OCI-LY1 (cell line): ENCODE data around the gene TNFRSF6B.

Experiments used
- H2AFZ ChIP-seq: fragments of 200-600 bp; sonication (generic), shearing (Covaris generic); 2 replicates; pipeline ENCODE4 v1.6.0; 2014; ENCODE audit warnings: antibody characterized with exemption, mild to moderate bottlenecking, low read length
- H3F3A ChIP-seq: fragments of 200-600 bp; sonication (generic), shearing (Covaris generic); 2 replicates; pipeline ENCODE4 v1.6.0; 2014; ENCODE audit warnings: mild to moderate bottlenecking, antibody characterized with exemption, low read length, moderate library complexity; ENCODE audit not compliant: insufficient read depth
- H3K27ac ChIP-seq: fragments of 200-600 bp; sonication (generic); 2 replicates; pipeline ENCODE4 v1.5.1; 2014; ENCODE audit warnings: low read length, mixed run types, mild to moderate bottlenecking, low read depth; ENCODE audit not compliant: poor library complexity, severe bottlenecking
- H3K27me3 ChIP-seq: fragments of 200-600 bp; sonication (generic); 2 replicates; pipeline ENCODE4 v1.6.0; 2014; ENCODE audit warnings: antibody characterized with exemption, mild to moderate bottlenecking, low read length, moderate library complexity; ENCODE audit not compliant: insufficient read depth
- H3K36me3 ChIP-seq: fragments of 200-600 bp; sonication (generic); 2 replicates; pipeline ENCODE4 v1.6.1; 2014; ENCODE audit warnings: mild to moderate bottlenecking, antibody characterized with exemption, low read length, moderate library complexity, mixed read lengths; ENCODE audit not compliant: insufficient read depth
- H3K4me1 ChIP-seq: fragments of 200-600 bp; sonication (generic); 2 replicates; pipeline ENCODE4 v1.5.1; 2014; ENCODE audit warnings: mild to moderate bottlenecking, low read length, moderate library complexity; ENCODE audit not compliant: insufficient read depth, severe bottlenecking
- H3K4me2 ChIP-seq: fragments of 200-600 bp; sonication (generic), shearing (Covaris generic); 2 replicates; pipeline ENCODE4 v1.6.1; 2014; ENCODE audit warnings: low read length
- H3K4me3 ChIP-seq: fragments of 200-600 bp; sonication (generic); 2 replicates; pipeline ENCODE4 v1.5.1; 2014; ENCODE audit warnings: low read length, low read depth, mild to moderate bottlenecking, mixed read lengths; ENCODE audit not compliant: poor library complexity, severe bottlenecking
- H3K79me2 ChIP-seq: fragments of 200-600 bp; shearing (Covaris generic); 2 replicates; pipeline ENCODE4 v1.6.1; 2016; ENCODE audit warnings: mixed run types, low read length, mixed read lengths; ENCODE audit not compliant: insufficient read depth
- H3K9ac ChIP-seq: fragments of 200-600 bp; sonication (generic), shearing (Covaris generic); 2 replicates; pipeline ENCODE4 v1.6.1; 2014; ENCODE audit warnings: mild to moderate bottlenecking, low read length, mixed read lengths
- H3K9me2 ChIP-seq: fragments of 200-600 bp; sonication (generic), shearing (Covaris generic); 2 replicates; pipeline ENCODE4 v1.6.1; 2014; ENCODE audit warnings: low read depth, mild to moderate bottlenecking, low read length, mixed read lengths
- H3K9me3 ChIP-seq: fragments of 200-600 bp; shearing (Covaris generic); 2 replicates; pipeline ENCODE4 v1.6.1; 2014; ENCODE audit warnings: low read length, mixed read lengths
- H4K20me1 ChIP-seq: fragments of 200-600 bp; sonication (generic), shearing (Covaris generic); 2 replicates; pipeline ENCODE4 v1.6.0; 2016; ENCODE audit warnings: mild to moderate bottlenecking, low read length; ENCODE audit not compliant: insufficient read depth
- CTCF ChIP-seq: fragments of 200-600 bp; sonication (generic), shearing (Covaris generic); IDR thresholded peaks from 2 replicates; pipeline ENCODE4 v1.5.1; 2017; ENCODE audit warnings: mild to moderate bottlenecking, antibody characterized with exemption, low read length, moderate library complexity, mixed read lengths
- EZH2 ChIP-seq: fragments of 200-600 bp; sonication (generic), shearing (Covaris generic); IDR thresholded peaks from 2 replicates; pipeline ENCODE4 v1.8.0; 2017; ENCODE audit warnings: borderline replicate concordance, mixed run types, mild to moderate bottlenecking, antibody characterized with exemption, low read length, moderate library complexity, mixed read lengths

The TNFRSF6B gene

GRCh38 chr20:63692436-63693082 lies 3.9 kb upstream of the TNFRSF6B start:
- Histone ChIP-seq H3K9ac (no peak overlapping the region), H3K27ac (no peak overlapping the region), H3K4me2 (no peak overlapping the region), H3K27me3 (no peaks in the 10 kb centered on the region; the same call in 1 of the 2 replicates), H3K9me2 (no peaks in the 10 kb centered on the region), H3K4me3 (no peak overlapping the region), H4K20me1 (no peaks in the 10 kb centered on the region), H3K9me3 (no peaks in the 10 kb centered on the region), H3F3A (no peaks in the 10 kb centered on the region), H2AFZ (no peak overlapping the region), H3K79me2 (no peaks in the 10 kb centered on the region), H3K36me3 (no peaks in the 10 kb centered on the region; the same call in 1 of the 2 replicates), H3K4me1 (no peaks in the 10 kb centered on the region)
- TF ChIP-seq CTCF (no peak), EZH2 (no peak)

GRCh38 chr20:63693083-63693732 lies 3.2 kb upstream of the TNFRSF6B start:
- Histone ChIP-seq H3F3A (no peaks in the 10 kb centered on the region), H3K36me3 (no peaks in the 10 kb centered on the region; the same call in 1 of the 2 replicates), H3K27me3 (no peaks in the 10 kb centered on the region; the same call in 1 of the 2 replicates), H3K9ac (no peak overlapping the region), H4K20me1 (no peaks in the 10 kb centered on the region), H3K27ac (no peak overlapping the region), H3K9me2 (no peaks in the 10 kb centered on the region), H2AFZ (no peak overlapping the region), H3K4me2 (no peak overlapping the region), H3K4me1 (no peaks in the 10 kb centered on the region), H3K79me2 (no peaks in the 10 kb centered on the region), H3K9me3 (no peaks in the 10 kb centered on the region), H3K4me3 (no peak overlapping the region)
- TF ChIP-seq EZH2 (no peak), CTCF (no peak)

GRCh38 chr20:63693733-63694583 lies 2.5 kb upstream of the TNFRSF6B start:
- H2AFZ ChIP-seq, result no peak overlapping the region
- no peaks in the 10 kb centered on the region; the same call in 1 of the 2 replicates for H3K27me3 ChIP-seq
- H3K36me3 ChIP-seq, result no peaks in the 10 kb centered on the region; the same call in 1 of the 2 replicates
- no peaks in the 10 kb centered on the region for H3K9me2 ChIP-seq
- no peak for TF ChIP-seq EZH2
- no peak for TF ChIP-seq CTCF
- H3K27ac ChIP-seq, result no peak overlapping the region
- no peak overlapping the region for H3K4me3 ChIP-seq
- H3K9ac ChIP-seq, result no peak overlapping the region
- H3K4me1 ChIP-seq, result no peaks in the 10 kb centered on the region
- H3K79me2 ChIP-seq, result no peaks in the 10 kb centered on the region
- H3F3A ChIP-seq, result no peaks in the 10 kb centered on the region
- no peaks in the 10 kb centered on the region for H3K9me3 ChIP-seq
- H4K20me1 ChIP-seq, result no peaks in the 10 kb centered on the region
- no peak overlapping the region for H3K4me2 ChIP-seq
